Measurements from ENCODE around the gene ERCC6L.

The ERCC6L gene, protein sequence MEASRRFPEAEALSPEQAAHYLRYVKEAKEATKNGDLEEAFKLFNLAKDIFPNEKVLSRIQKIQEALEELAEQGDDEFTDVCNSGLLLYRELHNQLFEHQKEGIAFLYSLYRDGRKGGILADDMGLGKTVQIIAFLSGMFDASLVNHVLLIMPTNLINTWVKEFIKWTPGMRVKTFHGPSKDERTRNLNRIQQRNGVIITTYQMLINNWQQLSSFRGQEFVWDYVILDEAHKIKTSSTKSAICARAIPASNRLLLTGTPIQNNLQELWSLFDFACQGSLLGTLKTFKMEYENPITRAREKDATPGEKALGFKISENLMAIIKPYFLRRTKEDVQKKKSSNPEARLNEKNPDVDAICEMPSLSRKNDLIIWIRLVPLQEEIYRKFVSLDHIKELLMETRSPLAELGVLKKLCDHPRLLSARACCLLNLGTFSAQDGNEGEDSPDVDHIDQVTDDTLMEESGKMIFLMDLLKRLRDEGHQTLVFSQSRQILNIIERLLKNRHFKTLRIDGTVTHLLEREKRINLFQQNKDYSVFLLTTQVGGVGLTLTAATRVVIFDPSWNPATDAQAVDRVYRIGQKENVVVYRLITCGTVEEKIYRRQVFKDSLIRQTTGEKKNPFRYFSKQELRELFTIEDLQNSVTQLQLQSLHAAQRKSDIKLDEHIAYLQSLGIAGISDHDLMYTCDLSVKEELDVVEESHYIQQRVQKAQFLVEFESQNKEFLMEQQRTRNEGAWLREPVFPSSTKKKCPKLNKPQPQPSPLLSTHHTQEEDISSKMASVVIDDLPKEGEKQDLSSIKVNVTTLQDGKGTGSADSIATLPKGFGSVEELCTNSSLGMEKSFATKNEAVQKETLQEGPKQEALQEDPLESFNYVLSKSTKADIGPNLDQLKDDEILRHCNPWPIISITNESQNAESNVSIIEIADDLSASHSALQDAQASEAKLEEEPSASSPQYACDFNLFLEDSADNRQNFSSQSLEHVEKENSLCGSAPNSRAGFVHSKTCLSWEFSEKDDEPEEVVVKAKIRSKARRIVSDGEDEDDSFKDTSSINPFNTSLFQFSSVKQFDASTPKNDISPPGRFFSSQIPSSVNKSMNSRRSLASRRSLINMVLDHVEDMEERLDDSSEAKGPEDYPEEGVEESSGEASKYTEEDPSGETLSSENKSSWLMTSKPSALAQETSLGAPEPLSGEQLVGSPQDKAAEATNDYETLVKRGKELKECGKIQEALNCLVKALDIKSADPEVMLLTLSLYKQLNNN
- long read RNA-seq, full-length matches to known transcripts: 72 of 78 reads
- long read RNA-seq, partial matches to known transcripts: 0 of 78 reads
- long read RNA-seq, other reads (novel, unspliced or antisense): 6 of 78 reads

DNA sequence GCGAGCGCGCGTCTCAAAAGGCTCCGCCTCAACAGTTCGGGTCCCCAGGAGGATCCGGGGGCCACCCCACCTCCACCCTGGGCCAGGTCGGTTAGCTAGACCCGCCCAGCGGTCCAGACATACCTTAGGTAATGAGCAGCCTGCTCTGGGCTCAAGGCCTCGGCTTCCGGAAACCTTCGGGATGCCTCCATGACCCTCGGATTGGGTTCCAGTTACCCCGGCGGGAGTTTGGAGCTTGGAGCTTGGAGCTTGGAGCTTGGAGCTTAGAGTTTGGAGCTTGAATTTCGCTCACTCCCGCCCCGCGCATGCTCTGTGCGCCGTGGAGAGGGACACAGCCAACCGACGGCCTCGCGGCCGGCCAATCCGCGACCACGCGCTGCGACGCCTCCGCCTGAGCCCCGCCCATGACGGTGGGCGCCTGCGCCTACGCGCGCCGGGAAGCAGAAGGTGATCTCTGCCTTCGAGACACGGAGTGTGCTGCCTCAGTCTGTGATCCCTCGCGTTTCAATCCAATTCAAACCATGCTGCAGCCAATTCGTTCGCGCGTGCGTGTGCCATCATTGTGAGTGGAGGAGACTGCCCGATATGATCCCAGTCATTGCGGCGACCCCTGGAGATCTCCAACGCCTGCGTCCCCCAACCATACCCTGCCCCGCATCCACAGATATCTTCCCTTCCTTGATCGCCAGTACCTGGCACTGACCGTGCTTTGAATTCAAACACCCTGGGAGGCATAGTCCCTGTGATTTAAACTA is at the start of gene ERCC6L:
TSS of gene ERCC6L (minus strand) at position 307 of the 755 bp plus-strand sequence. CDS start at position 191, 116 bp downstream.
- peak; percentile 57; the same call in 1 of the 2 replicates for TF ChIP-seq POLR2AphosphoS5 (IDR thresholded peaks at IDR 0.05; ENCODE audit: low read depth)
- TF ChIP-seq, protein P1, sequence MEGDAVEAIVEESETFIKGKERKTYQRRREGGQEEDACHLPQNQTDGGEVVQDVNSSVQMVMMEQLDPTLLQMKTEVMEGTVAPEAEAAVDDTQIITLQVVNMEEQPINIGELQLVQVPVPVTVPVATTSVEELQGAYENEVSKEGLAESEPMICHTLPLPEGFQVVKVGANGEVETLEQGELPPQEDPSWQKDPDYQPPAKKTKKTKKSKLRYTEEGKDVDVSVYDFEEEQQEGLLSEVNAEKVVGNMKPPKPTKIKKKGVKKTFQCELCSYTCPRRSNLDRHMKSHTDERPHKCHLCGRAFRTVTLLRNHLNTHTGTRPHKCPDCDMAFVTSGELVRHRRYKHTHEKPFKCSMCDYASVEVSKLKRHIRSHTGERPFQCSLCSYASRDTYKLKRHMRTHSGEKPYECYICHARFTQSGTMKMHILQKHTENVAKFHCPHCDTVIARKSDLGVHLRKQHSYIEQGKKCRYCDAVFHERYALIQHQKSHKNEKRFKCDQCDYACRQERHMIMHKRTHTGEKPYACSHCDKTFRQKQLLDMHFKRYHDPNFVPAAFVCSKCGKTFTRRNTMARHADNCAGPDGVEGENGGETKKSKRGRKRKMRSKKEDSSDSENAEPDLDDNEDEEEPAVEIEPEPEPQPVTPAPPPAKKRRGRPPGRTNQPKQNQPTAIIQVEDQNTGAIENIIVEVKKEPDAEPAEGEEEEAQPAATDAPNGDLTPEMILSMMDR (IDR thresholded peaks at IDR 0.05; ENCODE audit: insufficient read depth, low read length): no peak
- DNase-seq (ENCODE audit: low read depth in 1 of 2, low spot score in 1 of 2): peak; percentile 73 to 85
- Histone ChIP-seq H3K27me3 (ENCODE audit: insufficient read depth, poor library complexity, severe bottlenecking) (no peaks in the 10 kb centered on the region), H3K27ac (replicated peaks) (peak within 1 kb of the TSS; percentile 72), H3K4me3 (replicated peaks; ENCODE audit: insufficient read depth, low read length) (peak within 1 kb of the TSS; percentile 67)

DNA sequence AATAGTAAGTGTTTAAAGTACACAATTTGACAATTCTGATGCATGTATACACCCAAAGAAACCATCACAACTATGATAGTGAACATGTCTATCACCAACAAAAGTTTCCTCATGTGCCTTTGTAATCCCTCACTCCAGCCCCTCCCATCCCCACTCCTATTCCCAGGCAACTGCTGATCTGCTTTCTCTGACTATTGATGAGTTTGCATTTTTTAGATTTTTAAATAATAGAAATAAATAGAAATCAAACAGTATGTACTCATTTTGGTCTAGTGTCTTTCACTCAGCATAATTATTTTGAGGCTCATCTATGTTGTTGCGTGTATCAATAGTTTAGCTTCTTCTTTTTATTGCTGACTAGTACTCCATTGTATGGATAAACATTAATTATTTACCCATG is 43.5 kb upstream of the ERCC6L start:
- Histone ChIP-seq H3K27ac (replicated peaks) (no peak overlapping the region), H3K4me3 (replicated peaks; ENCODE audit: insufficient read depth, low read length) (no peak overlapping the region), H3K27me3 (ENCODE audit: insufficient read depth, poor library complexity, severe bottlenecking) (no peaks in the 10 kb centered on the region)
- DNase-seq (ENCODE audit: low read depth in 1 of 2, low spot score in 1 of 2): no peak
- TF ChIP-seq, protein P1 (IDR thresholded peaks at IDR 0.05; ENCODE audit: insufficient read depth, low read length): no peak
- TF ChIP-seq POLR2AphosphoS5 (IDR thresholded peaks at IDR 0.05; ENCODE audit: low read depth) (no peak), SPI1 (IDR thresholded peaks at IDR 0.05; ENCODE audit: borderline replicate concordance, low read depth) (no peak), GABPA (IDR thresholded peaks at IDR 0.05; ENCODE audit: low read depth) (no peak)
- TF ChIP-seq, protein P2, sequence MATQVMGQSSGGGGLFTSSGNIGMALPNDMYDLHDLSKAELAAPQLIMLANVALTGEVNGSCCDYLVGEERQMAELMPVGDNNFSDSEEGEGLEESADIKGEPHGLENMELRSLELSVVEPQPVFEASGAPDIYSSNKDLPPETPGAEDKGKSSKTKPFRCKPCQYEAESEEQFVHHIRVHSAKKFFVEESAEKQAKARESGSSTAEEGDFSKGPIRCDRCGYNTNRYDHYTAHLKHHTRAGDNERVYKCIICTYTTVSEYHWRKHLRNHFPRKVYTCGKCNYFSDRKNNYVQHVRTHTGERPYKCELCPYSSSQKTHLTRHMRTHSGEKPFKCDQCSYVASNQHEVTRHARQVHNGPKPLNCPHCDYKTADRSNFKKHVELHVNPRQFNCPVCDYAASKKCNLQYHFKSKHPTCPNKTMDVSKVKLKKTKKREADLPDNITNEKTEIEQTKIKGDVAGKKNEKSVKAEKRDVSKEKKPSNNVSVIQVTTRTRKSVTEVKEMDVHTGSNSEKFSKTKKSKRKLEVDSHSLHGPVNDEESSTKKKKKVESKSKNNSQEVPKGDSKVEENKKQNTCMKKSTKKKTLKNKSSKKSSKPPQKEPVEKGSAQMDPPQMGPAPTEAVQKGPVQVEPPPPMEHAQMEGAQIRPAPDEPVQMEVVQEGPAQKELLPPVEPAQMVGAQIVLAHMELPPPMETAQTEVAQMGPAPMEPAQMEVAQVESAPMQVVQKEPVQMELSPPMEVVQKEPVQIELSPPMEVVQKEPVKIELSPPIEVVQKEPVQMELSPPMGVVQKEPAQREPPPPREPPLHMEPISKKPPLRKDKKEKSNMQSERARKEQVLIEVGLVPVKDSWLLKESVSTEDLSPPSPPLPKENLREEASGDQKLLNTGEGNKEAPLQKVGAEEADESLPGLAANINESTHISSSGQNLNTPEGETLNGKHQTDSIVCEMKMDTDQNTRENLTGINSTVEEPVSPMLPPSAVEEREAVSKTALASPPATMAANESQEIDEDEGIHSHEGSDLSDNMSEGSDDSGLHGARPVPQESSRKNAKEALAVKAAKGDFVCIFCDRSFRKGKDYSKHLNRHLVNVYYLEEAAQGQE (IDR thresholded peaks at IDR 0.05; ENCODE audit: insufficient replicate concordance, low read depth): no peak

DNA sequence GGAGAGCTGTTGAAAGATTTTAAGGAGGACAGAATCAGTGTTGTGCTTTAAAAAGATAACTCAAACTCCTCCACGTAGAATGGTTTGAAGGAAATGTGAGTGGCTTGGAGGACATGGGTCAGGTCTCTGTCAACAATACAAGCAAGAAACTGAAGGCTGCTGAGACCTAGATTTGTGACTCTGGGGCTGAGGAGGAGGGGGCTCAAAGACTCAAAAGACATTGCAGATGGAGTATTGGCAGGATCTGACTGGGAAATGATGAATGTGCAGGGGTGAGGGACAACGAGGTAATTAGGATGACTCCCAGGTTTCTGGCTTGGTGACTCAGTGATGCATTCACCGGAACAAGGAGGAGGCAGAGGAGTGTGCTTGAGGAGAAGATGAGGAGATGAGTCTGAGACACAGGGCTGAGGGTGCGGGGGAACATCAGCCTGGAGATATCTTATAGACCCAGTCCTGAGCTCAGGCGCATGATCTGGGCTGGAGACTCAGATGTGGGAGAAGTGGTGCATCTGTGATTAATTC is 41.6 kb upstream of the ERCC6L start:
- no peak for DNase-seq (ENCODE audit: low read depth in 1 of 2, low spot score in 1 of 2)
- Histone ChIP-seq H3K27ac (replicated peaks) (no peak overlapping the region), H3K27me3 (ENCODE audit: insufficient read depth, poor library complexity, severe bottlenecking) (no peaks in the 10 kb centered on the region), H3K4me3 (replicated peaks; ENCODE audit: insufficient read depth, low read length) (no peak overlapping the region)
- TF ChIP-seq POLR2AphosphoS5 (IDR thresholded peaks at IDR 0.05; ENCODE audit: low read depth): no peak
- no peak for TF ChIP-seq SPI1 (IDR thresholded peaks at IDR 0.05; ENCODE audit: borderline replicate concordance, low read depth)
- TF ChIP-seq, protein P1 (IDR thresholded peaks at IDR 0.05; ENCODE audit: insufficient read depth, low read length): no peak
- TF ChIP-seq, protein P2 (IDR thresholded peaks at IDR 0.05; ENCODE audit: insufficient replicate concordance, low read depth): no peak
- TF ChIP-seq GABPA (IDR thresholded peaks at IDR 0.05; ENCODE audit: low read depth): no peak
